Measurements from ENCODE around the gene MAP3K20. TPM values are rescaled to one million over a fixed set of nuclear protein-coding genes. Genes with fewer than 3 reads are reported as not detected.

Gene MAP3K20
- total RNA-seq, 1 donor from 2014 or later, result 21.3 TPM

DNA sequence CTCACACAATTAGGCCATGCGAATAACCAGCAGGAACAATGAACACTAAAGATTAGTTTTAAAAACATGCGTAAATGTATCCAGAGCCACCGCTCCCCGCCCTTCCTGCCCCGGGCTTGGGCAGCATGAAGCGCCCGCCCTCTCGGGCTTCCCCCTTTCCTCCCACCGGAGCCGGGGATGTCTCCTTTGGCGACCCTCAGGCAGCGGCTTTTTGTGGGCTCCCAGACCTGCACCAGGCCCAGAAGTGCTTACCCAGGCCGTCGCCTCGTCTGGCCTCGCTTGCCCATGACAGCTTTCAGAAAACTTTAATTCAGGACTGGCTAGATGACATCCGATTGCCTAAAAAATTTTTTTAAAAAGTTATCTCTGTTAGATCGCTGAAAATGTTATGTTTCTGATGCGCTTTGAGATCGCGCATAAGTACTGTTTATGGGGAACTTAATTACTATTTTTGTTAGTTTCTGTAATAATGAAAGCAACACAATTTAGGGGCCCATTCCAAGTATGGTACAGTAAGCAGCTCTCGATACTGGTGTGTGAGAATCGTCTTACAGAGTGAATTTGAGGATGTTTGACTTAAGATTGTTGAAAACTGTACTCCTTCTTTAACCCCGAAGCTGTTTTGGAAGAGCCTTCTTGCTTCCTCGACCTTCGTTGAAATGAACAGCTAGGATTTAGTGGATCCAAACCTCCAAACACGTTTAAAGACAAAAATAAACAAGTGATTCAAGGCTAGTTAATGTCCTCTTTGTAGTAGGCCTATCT is 1.1 kb downstream of the MAP3K20 start:
- H3K27ac ChIP-seq, result peak overlapping the region; percentile 96 to 100
- DNase-seq (ENCODE audit: low spot score in 2 of 2), result peak in 1 of 2 donors; percentile 66
- H3K4me1 ChIP-seq, result peaks cover 3 to 23% of the 10 kb centered on the region in 2 donors
- no peaks in the 10 kb centered on the region for H3K27me3 ChIP-seq
- intact Hi-C loops (cut with DNase I), result loop anchor here (1.0 to 10.0 kb wide), 3 partner anchors 27 to 888 kb away; partner anchors contain the start of gene SP3
- TF ChIP-seq, protein P1, sequence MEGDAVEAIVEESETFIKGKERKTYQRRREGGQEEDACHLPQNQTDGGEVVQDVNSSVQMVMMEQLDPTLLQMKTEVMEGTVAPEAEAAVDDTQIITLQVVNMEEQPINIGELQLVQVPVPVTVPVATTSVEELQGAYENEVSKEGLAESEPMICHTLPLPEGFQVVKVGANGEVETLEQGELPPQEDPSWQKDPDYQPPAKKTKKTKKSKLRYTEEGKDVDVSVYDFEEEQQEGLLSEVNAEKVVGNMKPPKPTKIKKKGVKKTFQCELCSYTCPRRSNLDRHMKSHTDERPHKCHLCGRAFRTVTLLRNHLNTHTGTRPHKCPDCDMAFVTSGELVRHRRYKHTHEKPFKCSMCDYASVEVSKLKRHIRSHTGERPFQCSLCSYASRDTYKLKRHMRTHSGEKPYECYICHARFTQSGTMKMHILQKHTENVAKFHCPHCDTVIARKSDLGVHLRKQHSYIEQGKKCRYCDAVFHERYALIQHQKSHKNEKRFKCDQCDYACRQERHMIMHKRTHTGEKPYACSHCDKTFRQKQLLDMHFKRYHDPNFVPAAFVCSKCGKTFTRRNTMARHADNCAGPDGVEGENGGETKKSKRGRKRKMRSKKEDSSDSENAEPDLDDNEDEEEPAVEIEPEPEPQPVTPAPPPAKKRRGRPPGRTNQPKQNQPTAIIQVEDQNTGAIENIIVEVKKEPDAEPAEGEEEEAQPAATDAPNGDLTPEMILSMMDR (IDR thresholded peaks at IDR 0.05), result no peak
- no peaks in the 10 kb centered on the region for H3K36me3 ChIP-seq
- no peaks in the 10 kb centered on the region for H3K9me3 ChIP-seq
- peak overlapping the region; percentile 75 to 92 for H3K4me3 ChIP-seq

DNA sequence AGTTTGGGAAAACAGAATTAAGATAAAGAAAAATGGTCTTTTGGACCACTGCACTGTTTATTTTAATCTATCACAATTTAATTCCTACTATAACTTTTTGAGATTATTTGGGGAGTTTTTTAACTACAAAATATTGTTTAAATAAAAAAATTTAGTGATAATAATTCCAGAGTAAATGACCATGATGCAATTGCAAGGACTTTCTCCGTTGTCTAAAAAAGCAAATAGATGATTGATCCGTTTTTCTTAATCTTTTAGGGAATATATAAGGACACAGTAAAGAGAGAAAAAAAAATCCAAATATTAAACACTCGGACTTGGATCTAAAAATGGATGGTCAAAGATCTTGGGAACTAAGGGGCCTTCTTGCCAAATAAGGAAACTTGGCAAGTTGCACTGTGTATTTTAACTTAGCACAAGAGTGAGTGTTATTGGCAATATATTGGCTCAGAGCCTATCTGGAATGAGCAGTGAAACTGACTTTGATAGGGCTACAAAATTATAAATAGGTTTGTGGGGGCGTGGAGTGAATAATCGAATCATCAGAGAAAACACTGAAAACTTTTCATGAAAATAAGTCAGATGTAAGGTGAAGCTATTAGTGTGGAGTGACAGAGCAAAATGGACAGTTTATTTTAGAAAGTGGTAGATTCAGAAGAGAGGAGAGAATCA is 2.0 kb downstream of the MAP3K20 start:
- H3K27ac ChIP-seq, result peak overlapping the region; percentile 96 to 100
- intact Hi-C loops (cut with DNase I), result loop anchor here (5.0 to 10.0 kb wide), 2 partner anchors 115 to 887 kb away; partner anchors contain the start of gene SP3
- H3K36me3 ChIP-seq, result no peaks in the 10 kb centered on the region
- H3K4me1 ChIP-seq, result peaks cover 3 to 21% of the 10 kb centered on the region in 2 donors
- TF ChIP-seq, protein P1 (IDR thresholded peaks at IDR 0.05), result no peak
- no peaks in the 10 kb centered on the region for H3K27me3 ChIP-seq
- H3K9me3 ChIP-seq, result no peaks in the 10 kb centered on the region
- DNase-seq (ENCODE audit: low spot score in 2 of 2), result no peak
- peak overlapping the region; percentile 75 to 92 for H3K4me3 ChIP-seq

DNA sequence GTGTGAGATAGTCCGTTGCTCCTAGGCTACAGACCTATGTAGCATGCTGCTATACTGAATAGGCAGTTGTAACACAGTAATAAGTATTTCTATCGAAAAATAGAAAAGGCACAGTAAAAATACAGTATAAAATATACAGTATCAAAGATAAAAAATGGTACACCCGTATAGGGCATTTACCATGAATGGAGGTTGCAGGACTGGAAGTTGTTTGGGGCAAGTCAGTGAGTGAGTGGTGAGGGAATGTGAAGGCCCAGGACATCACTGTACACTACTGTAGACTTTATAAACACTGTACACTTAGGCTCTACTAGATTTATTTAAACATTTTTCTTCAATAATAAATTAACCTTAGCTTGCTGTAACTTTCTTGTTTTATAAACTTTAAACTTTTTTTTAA is 3.5 kb downstream of the MAP3K20 start:
- no peak for DNase-seq (ENCODE audit: low spot score in 2 of 2)
- Histone ChIP-seq H3K9me3 (no peaks in the 10 kb centered on the region), H3K4me1 (peaks cover 0 to 17% of the 10 kb centered on the region in 2 donors), H3K4me3 (no peak overlapping the region), H3K27ac (no peak overlapping the region), H3K36me3 (no peaks in the 10 kb centered on the region), H3K27me3 (no peaks in the 10 kb centered on the region)
- TF ChIP-seq, protein P1 (IDR thresholded peaks at IDR 0.05), result no peak
- intact Hi-C loops (cut with DNase I), result loop anchor here (5.0 to 10.0 kb wide), 2 partner anchors 113 to 886 kb away; partner anchors contain the start of gene SP3

DNA sequence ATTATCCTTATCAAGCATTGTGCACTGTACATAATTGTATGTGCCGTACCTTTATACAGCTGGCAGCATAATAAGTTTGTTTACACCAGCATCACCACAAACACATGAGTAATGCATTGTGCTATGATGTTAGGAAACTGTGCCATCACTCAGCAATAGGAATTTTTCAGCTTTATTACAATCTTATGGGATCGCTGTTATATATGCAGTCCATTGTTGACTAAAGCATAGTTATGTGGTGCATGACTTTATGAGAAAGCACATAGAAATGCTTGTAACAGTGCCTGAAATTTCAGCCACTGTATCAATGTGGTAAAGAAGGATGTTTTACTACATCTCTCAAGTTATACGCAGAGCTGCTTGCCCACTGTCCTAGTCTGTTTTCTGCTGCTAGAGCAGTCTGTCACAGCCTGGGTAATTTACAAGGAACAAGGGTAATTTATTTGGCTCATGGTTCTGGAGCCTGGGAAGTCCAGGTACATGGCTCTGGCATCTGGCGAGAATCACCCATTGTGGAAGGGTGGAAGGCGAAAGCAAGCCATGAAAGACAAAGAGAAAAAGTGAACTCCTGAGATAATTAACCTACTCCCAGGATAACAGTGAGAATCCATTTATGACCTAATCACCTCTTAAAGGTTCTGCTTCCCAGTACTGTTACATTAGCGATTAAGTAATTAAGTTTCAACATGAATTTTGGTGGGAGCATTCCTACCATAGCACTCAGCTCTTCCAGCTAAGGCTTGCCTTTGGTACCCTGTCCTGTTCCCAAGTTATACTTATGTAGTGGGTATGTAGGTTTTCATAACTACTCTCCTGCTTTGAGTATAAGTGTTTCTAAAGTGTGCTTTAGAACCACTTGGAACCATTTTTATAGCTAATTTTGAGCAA is 4.6 kb downstream of the MAP3K20 start:
- H3K27ac ChIP-seq, result no peak overlapping the region
- TF ChIP-seq, protein P1 (IDR thresholded peaks at IDR 0.05), result no peak
- intact Hi-C loops (cut with DNase I), result loop anchor here (5.0 to 10.0 kb wide), 2 partner anchors 112 to 885 kb away; partner anchors contain the start of gene SP3

More for the DNA sequence above, 4.6 kb downstream of the MAP3K20 start:
- no peak overlapping the region for H3K4me3 ChIP-seq
- H3K27me3 ChIP-seq, result no peaks in the 10 kb centered on the region
- peaks cover 0 to 11% of the 10 kb centered on the region in 2 donors for H3K4me1 ChIP-seq
- DNase-seq (ENCODE audit: low spot score in 2 of 2), result no peak
- no peaks in the 10 kb centered on the region for H3K9me3 ChIP-seq
- H3K36me3 ChIP-seq, result no peaks in the 10 kb centered on the region

All from ascending aorta (tissue), 2 donors.